ENCODE data around the gene SAMD11.

Gene SAMD11

GRCh38 chr1:905811-906599 is 17.7 kb upstream of the SAMD11 start:
- DNase-seq (ENCODE audit: low read depth): no peak

- no peak for DNase-seq (ENCODE audit: low read depth)
These were observed 16.9 kb upstream of the SAMD11 start for GRCh38 chr1:906600-907420.

- DNase-seq (ENCODE audit: low read depth): no peak
These were observed 15.9 kb upstream of the SAMD11 start for GRCh38 chr1:907611-908451.

GRCh38 chr1:908661-909060 is 15.1 kb upstream of the SAMD11 start:
- DNase-seq (ENCODE audit: low read depth): no peak

DNA sequence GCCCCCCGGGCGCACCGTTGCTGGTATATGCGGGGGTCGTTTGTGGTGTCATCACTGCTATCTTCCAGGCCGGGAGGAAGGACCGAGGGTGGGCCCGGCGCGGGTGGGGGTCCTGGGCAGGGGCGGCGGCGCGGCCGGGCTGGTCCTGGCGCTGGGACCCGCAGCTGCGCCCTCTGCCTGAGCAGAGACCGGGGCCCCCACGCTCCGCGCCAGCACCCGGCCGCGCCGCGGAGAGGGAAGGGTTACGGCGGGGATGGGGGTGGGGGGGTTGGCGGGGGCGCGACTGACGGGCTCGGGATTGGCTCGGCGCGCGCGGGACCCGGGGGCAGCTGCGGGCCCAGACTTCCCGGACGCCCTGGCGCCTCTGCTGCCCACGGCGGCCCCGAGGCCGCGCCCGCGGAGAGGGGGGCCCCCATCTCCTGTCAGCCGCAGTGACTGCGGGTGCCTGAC is 13.8 kb upstream of the SAMD11 start:
- no peak for DNase-seq (ENCODE audit: low read depth)

DNA sequence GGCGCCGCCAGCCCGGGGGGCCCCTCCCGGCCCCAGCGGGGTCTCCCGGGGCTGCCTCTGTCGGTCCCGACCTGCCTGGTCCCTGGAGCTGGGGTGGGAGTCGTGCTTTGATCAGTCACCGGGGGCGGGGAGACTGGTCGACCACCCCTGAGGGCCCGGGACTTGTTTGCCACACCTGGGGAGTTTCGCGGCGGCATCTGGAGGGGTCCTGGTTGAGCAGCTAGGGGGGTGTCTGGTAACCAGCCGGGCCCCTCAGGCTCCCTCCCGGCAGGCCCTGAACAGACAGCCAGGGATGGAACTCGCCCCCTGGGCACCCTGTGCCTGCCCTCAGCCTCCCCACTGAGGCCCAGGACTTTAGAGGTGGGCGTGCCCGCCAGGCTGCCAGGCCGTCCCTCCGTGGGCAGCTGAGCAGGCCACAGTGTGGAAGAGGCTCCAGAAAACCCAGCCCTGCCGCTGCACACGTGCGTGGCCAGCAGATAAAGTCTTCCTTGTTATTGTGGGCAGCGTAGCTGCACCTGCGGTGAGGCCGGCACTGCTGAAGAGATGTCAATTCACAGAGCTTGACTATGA is 13.3 kb upstream of the SAMD11 start:
- no peak for DNase-seq (ENCODE audit: low read depth)

DNA sequence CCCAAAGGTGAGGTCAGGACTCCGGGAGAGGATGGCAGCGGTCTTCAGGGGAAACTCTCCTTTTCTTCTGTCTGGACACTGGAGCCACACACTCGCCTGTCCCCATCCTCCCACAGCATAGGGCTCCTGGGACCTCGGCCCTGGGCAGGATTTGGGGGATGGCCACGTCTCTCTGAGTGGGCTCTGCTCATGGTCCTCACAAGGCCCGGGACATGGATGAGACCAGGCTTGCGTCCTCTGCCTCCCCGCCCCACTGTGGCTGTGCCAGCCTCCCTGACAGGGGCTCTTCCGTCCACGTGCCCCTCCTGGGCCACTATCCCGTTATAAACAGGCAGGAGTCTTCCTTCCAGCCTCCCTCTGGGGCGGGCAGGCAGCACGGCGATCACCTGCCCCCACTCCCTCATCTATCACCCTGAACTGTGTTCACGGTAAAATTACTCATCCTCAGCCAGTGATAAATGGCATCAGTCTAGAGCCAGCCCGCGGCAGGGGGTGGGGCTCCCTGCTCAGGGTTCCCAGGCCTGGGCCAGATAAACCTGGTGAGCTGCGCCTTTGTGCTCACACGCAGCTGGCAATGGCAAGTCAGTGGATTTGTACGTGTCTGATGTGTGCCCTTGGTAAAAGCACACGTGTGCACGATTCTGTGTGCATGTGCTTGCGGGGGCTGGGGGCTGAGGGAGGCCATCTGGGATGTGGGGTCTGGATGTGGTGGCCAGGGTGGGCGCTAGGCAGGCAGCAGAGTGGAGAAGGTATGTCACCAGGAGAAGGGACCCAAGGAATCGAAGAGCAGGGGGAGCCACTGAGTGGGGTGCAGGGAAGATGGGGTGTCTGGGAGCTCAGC is 12.6 kb upstream of the SAMD11 start:
- no peak for DNase-seq (ENCODE audit: low read depth)

DNA sequence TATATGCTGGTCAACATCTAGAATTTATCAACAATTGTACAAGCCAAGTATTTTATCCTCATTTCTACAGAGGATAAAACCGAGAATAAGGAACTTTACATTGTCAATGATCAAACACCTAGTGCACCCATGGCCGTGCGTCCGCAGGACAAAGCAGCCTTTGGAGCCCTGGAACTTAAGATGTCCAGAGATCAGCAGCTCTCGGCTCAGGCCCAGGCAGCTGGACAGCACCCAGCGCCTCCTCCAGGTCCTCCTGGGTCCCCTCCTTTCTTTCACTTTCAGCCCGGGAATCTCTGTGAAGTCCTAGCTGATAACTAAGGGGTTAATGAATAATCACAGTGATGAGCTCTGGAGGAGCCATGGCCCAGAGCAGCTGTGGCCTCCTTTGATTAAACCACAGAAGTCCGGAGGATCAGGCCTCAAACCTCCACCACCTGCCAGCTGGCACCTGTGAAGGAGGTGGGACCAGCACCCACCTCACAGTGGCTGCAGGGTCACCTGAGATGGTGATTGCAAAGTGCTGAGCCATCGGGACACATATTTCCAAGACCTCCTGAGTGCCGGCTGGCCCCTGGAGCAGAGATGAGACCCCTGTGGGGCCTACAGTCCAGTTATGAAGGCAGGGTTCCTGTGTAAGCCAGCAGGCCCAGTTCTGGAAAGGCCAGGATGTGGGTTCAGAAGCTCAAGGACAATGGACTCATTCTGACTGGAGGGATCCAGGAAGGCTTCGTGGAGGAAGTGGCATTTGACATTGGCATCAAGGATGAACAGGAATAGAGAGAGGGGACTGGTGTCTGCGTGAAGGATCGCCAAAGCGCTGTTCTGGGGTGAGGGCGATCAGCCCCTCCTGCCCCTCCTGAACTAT is 11.6 kb upstream of the SAMD11 start:
- no peak for DNase-seq (ENCODE audit: low read depth)

GRCh38 chr1:912740-913301 is 10.9 kb upstream of the SAMD11 start:
- DNase-seq (ENCODE audit: low read depth): no peak

- no peak for DNase-seq (ENCODE audit: low read depth)
These were observed 10.1 kb upstream of the SAMD11 start for GRCh38 chr1:913491-914130.

GRCh38 chr1:914131-914890 is 9.4 kb upstream of the SAMD11 start:
- DNase-seq (ENCODE audit: low read depth): no peak

- DNase-seq (ENCODE audit: low read depth): no peak
These were observed 8.8 kb upstream of the SAMD11 start for GRCh38 chr1:914891-915280.

- no peak for DNase-seq (ENCODE audit: low read depth)
These were observed 8.2 kb upstream of the SAMD11 start for GRCh38 chr1:915295-916172.

DNA sequence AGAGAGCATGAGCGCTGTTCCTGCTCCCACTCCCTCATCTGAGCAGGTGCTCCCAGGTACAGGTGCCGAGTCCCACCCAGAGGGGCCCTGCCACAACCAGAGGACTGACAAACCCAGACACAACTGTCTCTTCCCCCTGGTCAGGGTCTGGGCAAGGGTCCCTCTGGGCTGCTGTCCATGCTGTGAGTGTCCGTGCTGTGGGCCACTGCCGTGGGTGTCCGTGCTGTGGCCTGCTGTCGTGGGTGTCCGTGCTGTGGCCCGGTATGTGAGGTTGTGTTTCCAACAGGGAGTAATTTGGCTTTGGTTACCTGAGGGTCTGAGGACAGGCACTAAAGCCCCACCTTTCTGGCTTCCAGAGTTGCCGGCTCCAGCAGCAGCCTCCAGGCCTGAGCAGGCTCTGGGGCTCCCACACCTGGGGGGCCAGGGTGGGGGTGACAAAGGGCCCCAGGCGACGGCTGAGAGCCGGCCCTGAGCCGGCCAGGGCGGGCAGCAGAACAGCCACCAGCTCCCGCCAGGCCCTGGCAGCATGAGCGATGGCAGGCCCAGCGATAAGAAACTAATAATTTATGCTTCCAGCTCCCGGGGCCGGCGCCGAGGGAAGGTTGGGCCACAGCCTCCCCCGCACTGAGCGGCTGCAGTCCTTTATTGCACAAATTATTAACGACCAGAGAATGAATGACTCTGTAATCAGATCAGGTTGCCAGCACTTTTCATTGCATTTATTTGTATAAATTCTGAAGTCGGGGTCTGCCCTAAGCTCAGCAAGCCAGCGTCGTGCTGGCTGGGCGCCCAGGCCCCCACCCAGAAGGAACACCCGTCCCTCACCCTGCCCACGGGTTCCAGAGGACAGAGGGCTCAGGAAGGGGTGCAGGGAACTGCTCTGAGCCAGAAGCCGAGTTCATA is 7.3 kb upstream of the SAMD11 start:
- DNase-seq (ENCODE audit: low read depth): no peak

DNA sequence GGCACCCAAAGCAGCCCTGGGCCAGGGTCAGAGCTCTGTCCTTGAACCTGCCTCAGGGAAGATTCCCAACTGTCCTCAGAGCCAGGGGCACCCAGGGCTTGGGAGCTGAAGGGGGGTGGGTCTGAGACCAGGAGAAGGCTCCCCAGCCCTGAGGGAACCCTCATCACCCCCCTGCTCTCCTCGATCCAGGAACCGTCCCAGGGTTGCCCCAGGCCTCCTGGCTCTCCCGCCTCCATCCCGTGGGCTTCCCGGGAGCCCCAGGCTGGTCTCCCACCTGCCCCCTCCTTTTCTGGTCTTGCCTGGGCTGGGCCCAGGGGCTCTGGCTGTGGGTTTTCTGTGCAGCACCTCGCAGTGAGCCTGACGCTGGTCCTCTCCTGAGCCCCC is 6.7 kb upstream of the SAMD11 start:
- DNase-seq (ENCODE audit: low read depth): no peak

DNA sequence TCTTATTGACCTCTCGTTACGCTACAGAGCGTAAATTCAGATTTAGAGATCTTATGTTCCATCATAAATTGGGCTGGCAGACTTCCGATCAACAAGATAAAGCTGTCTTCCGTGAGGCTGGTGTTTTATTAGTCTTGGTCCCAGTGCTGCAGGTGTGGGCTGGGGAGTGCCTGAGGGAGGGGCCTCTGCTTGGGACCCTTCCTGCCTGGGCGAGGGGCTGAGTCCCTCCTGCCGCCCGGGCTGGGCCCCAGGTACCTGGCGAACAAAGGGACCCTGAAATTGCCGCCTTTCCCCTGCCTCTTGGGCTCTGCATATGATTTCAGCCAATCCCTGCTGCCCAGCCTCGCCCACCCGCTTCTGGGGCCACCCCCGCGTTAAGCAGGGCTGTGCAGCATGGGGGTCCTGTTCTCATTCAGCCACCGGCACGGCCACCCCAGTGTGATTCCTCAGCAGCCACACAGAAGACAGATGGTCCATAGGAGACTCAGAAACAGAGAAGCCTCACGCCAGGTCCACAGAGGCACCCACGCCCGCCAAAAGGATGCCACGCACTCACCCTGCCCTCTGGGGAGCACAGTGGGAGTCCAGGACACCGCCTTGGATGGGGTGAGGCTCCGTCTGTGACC is 6.1 kb upstream of the SAMD11 start:
- no peak for DNase-seq (ENCODE audit: low read depth)

Measured in stimulated activated CD8-positive, alpha-beta memory T cell treated with anti-CD3 and anti-CD28 coated beads, Interleukin-12 subunit alpha, Interleukin-12 subunit beta, amount 100 ng/mL, for 4 hours (primary cell).